Left colon (tissue), 2 donors: ENCODE results near the gene FAU. TPM values are rescaled to one million over a fixed set of nuclear protein-coding genes. Genes with fewer than 3 reads are reported as not detected.
A peak's percentile ranks its signal among the peaks of the same experiment; 100 is the strongest.
"Not testable (repeated sequence)": the region's sequence is repeated elsewhere in the genome, so short reads cannot be mapped to it uniquely, and the experiment has no call there.

ENCODE experiments used
- ATAC-seq: fragments of 200-7000 bp; cut with Tn5 transposase; one replicate; pipeline ENCODE4 v1.9.1; 2020; ENCODE audit warnings: mild to moderate bottlenecking, moderate library complexity
- DNase-seq, 2 donors: peaks; one replicate each; pipeline ENCODE4 v3.0.0-alpha.2; 2020
- intact Hi-C, 2 donors: fragments of 100-400 bp; cut with DNase I in 1 of 2; cut with micrococcal nuclease in 1 of 2; formaldehyde crosslinking; loops; one replicate each; pipeline versions ENCODE4 v1.11.2 to v1.14.0; 2022; cut with DNase I, micrococcal nuclease
- total RNA-seq, 2 donors: library from RNA; stranded (reverse); fragmentation: NEBNext Ultra II Directional; extraction: Animal tissue kit (Norgen Biotek cat#: 25700); gene quantifications; one replicate each; pipeline ENCODE4 v1.2.1, GENCODE V29; 2021
- donor health status: DM: no; HTN: no; CAD: no.
- donor health status: DM: yes; HTN: yes; CAD: no.

FAU gene
- total RNA-seq, 2 donors from 2014 or later = 701 to 737 TPM

DNA sequence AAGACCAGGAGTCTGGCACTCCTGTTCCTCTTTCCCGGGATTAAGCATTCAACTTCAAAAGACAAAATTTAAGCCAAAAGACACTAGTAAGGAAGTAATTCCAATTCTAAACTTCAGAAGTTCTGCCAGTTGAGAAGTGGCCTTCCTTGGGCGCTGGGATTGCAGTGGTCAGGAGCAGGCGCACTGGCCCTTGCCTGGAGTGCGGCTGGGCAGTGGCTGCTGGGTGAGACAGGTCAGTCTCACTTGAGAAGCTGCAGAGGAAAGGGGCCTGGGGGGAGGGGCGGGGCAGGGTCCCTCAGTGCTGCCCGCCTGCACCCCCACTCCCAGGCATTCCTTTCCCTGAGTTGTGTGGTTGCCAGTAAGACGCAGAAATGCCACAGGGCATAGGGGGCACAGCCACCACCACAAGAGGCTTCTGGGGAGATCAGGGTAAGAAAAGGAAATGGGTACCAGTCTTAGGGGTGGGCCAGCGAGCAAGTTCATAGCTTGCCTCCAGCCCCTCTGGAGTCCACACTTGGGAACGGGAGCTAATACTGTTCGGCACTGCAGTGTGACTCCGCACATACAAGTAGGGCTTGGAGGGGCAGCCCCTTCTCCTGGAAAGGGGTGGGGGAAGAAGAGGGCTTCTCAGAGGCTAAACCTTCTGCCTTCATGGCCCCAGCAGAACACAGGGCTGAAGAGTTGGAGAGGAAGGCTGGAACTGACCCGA lies 5.7 kb upstream of the FAU start:
- intact Hi-C loops = no loop called here
- ATAC-seq (no peak), DNase-seq (peak; percentile 2 to 19)

DNA sequence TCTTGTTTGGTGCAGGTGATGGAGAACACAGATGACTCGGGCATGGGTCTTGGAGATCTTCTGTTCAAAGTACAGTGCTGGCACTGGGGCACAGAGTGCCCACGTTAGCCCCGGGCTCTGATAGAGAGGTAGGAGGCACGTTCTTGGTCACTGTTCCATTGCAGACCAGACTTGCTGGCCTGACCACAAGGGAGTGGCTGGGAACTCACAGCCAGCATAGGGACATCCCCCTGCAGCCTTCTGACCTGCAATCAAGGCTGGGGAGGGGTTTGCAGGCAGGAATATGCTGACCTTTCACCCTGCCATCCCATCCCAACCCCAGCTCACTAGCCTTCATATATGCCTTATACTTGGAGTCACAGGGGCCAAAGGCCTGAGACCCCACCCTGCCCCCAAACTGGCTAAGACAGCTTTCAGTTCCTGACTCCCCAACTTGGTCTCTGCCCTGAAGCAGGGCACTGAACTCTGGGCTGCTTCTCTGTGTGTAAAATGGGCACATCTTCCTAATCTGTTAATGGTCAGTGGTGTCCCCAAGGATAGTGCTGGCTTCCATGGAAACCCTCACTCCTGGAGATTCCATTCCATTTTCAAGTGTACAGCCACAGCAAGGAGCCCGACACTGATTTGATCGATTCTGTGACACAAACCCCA lies 4.8 kb upstream of the FAU start:
- intact Hi-C loops = no loop called here
- DNase-seq (peak in 1 of 2 donors; percentile 14), ATAC-seq (no peak)

DNA sequence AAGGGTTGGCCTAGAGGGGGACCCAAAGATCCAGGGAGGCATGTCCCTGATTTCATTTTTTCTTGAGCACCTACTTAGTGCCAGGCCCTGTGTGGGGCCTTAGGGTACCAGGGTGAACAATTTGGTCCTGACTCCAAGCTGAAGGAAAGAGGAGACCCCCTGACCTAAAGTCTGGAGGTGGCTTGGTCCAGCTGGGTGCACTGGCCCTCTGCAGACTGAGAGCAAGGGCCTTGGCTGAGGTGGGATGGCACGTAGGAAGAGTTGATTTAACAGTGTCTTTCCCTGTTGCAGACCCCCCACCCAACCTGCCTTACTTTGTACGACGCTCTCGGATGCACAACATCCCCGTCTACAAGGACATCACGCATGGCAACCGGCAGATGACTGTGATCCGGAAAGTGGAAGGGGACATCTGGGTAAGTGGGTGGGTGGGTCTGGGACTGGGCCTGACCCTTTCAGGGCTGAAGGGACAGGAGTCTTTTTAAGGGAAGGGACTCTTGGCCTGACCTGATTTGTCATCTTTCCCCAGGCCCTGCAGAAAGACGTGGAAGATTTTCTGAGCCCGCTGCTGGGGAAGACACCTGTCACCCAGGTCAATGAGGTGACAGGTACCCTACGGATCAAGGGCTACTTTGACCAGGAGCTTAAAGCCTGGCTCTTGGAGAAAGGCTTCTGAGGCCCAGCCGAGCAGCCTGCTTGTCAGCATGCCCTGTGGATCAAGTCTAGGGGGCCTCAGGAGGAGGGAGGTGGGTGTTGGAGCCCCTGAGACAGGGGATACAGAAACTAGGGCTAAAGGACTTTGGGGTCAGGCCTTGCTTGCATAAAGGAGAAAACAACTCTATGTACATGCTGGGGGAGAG lies 3.5 kb upstream of the FAU start:
- ATAC-seq = no peak
- intact Hi-C loops = no loop called here
- peak in 1 of 2 donors; percentile 14 for DNase-seq

DNA sequence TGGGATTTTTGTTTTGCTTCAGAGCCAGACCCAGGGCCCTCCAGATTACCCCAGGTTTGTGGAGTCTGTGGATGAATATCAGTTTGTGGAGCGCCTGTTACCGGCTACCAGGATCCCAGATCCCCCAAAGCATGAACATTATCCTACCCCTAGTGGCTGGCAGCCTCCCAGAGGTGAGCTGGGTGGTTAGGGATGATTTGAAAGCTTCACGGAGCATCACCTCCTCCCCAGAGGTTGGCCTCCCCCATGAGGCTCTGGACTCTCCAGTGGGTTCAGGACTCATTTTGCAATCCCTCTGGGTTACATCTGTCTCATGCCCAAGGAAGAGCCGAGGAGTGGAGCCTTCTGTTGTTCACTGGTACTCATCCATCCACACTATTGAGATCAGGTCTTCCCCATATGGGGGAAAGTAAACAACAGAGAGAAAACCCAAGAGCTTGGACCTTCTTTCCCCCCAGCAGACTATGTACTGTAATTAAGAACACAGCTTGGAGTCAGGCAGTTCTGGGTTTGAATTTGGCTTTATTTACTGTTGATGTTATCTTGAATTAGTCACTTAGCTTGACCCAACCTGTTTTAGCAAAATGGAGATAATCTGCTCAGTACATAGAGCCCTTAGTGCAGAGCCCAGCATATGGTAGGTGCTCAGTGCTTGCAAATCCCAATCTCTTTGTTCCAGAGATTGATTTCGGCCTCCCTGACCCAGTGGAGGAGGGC lies 2.7 kb upstream of the FAU start:
- DNase-seq (peak in 1 of 2 donors; percentile 18), ATAC-seq (no peak)
- intact Hi-C loops = no loop called here

GRCh38 chr11:65121447-65121864 lies 478 bp downstream of the FAU start:
- ATAC-seq = peak; percentile 27
- peak; percentile 55 to 56 for DNase-seq

DNA sequence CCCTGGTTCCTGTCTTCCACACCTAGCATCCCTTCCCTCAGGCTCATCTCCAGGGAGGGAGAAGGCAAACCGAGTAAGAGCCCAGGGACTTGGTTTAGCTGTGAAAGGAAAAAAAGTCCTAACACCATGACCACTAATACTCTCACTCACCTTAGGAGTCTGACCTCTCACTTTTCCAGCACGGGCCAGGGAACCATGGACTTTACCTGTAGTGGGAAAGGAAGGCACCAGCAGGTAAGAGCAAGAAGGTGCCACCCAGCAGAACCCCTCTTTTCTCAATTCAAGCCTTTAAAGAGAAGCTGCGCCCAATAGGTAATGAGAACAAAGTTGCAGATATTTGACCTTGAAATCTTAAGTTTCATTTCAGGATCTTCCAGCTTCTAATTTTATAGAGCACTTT lies 1.1 kb downstream of the FAU start:
- DNase-seq (peak in 1 of 2 donors; percentile 5), ATAC-seq (no peak)
- intact Hi-C loops = no loop called here

More at GRCh38 chr11:65121447-65121864, 478 bp downstream of the FAU start:
- intact Hi-C loops = no loop called here

DNA sequence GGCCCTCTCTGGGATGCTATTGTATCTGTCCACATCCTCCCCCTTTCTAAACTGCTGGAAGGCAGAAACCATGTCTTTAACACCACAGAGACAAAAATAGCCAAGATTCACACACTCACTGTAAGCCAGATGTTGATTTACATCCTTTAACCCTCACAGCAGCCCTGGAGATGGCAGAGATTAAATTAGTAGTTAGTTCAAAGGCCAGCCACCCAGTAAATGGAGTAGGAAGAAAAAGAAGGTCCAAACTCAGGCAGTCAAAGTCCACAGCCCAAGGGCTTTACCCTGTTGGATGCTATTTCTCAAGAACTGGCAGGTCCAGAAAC lies 2.3 kb downstream of the FAU start:
- intact Hi-C loops = no loop called here
- ATAC-seq (no peak), DNase-seq (no peak)

GRCh38 chr11:65118891-65119669 lies 2.9 kb downstream of the FAU start:
- ATAC-seq, intact Hi-C loops: not testable (repeated sequence)
- DNase-seq = peak in 1 of 2 donors; percentile 29

DNA sequence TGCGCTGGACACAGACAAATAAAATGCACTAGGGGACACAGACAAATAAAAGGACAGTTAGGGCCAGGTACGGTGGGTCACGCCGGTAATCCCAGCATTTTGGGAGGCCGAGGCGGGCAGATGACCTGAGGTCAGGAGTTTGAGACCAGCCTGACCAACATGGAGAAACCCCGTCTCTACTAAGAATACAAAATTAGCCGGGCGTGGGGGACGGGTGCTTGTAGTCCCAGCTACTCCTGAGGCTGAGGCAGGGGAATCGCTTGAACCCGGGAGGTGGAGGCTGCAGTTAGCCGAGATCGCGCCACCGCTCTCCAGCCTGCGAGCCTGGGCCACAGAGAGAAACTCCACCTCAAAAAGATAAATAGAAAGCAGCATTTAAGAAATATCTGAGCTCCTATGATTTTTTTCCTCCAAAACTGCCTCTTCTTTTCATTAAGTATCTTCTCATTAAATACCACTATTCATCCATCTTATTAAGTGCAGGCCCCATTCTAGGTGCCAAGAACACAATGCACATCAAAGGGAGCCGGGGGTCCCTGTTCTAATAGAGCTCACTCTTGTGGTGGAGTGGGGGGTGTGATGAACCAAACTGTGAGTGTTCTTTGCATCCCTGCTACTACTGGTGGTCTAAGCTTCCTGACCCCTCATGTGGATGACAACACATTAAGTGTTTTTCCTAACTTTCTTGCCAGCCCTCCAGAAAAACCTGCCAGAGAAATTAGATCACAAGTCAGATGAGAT lies 3.7 kb downstream of the FAU start:
- intact Hi-C loops = no loop called here
- DNase-seq (peak in 1 of 2 donors; percentile 15), ATAC-seq (no peak)

GRCh38 chr11:65117206-65118096 lies 4.5 kb downstream of the FAU start, which contains the start of gene ZNHIT2:
Gene ZNHIT2 (minus strand): TSS chr11:65117701. CDS start chr11:65117653, 48 bp downstream.
- ATAC-seq (peak; percentile 74), DNase-seq (peak; percentile 99 to 100)
- intact Hi-C loops = no loop called here

GRCh38 chr11:65116370-65117205 lies 5.3 kb downstream of the FAU start:
- peak; percentile 54 to 60 for DNase-seq
- intact Hi-C loops = no loop called here
- ATAC-seq = peak; percentile 23

- no peak for ATAC-seq
- intact Hi-C loops = no loop called here
- peak in 1 of 2 donors; percentile 26 for DNase-seq
These were observed 6.4 kb downstream of the FAU start for GRCh38 chr11:65115361-65116082.

DNA sequence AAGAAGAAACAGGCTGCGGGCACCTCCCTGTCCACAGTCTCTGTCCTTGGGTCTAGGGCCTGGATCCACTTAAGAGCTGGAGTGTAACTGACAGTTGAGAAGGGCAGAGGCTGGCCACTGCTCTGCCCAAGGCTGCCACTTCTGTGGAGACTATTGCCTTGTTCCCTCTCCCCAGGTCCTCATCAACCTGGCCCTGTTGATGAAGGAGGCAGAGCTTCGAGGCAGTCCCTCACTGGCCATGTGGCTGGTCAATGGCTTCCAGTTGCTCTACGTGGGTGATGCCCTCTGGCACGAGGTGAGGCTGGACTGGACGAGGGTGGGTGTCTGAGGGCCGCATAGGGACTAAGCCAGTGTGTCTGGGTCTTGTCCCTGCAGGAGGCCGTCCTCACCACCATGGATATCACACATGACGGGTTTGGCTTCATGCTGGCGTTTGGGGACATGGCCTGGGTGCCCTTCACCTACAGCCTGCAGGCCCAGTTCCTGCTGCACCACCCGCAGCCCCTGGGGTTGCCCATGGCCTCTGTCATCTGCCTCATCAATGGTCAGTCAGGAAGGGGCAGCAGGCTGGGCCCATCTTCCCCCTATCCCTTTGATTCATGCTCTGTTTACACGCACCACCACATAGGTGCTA lies 7.3 kb downstream of the FAU start:
- no peak for DNase-seq
- intact Hi-C loops = no loop called here
- ATAC-seq = no peak

GRCh38 chr11:65113839-65114238 lies 8.1 kb downstream of the FAU start:
- intact Hi-C loops = no loop called here
- no peak for ATAC-seq

DNA sequence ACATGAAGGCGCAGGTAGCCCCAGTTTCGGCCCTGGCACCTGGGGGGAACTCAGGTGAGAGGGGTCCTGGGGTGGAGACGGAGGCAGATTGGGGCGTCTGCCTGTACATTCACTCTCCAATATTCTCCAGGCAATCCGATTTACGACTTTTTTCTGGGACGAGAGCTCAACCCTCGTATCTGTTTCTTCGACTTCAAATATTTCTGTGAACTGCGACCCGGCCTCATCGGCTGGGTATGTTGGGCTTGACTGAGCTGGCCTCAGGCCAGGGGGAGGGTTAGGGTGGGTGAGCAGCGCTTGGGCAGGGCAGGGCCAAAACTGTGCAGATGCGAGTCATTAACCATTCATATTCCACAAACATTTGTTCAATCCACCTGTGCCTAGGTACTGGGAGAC lies 8.6 kb downstream of the FAU start:
- DNase-seq = peak in 1 of 2 donors; percentile 52
- no peak for ATAC-seq
- intact Hi-C loops = no loop called here

More at GRCh38 chr11:65113839-65114238, 8.1 kb downstream of the FAU start:
- DNase-seq = no peak
